GM20000 (cell line): ENCODE measurements around the gene RAB27B.
"Not testable (repeated sequence)": the region's sequence is repeated elsewhere in the genome, so short reads cannot be mapped to it uniquely, and the experiment has no call there.

Experiments used
- DNase-seq: peaks from one replicate; pipeline ENCODE4 v3.0.0; 2012; ENCODE audit warnings: low spot score
- TF ChIP-seq, protein P1 (sequence below): IDR thresholded peaks from 2 replicates; pipeline ENCODE4 v1.5.1; 2012; ENCODE audit warnings: mild to moderate bottlenecking, control low read depth; ENCODE audit errors: extremely low read depth, missing control alignments

RAB27B gene

DNA sequence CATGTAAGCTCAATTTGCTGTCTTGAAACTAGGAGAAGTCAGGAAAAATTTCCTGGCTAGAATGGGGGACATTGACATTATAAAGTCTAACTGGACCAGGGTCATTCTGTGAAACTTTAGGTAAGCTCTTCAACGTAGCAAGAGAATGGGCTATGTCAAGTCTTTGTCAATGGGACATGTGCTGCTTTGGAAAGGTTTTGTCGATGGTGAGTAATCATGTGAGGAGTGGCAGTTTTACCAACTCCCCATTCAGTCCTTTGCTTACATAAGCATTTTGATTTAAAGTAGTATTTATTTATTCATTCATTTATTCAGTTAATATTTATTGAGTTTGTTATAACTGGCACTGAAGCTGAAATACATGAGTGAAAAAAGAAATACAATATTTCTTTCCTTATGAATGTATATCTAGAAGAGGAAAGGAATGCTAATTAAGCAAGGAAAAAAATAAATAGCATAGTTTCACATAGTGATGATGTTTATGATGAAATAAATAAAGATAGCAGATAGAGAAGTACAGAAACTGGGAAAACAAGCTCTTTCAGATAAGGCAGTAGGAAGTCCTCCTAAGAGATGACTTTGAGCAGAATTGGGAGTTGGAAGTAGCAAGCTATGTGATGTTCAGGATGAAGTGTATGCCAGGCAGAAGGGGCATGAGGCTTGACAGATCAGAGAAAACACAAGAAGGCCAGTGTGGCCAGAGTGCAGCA lies 25.4 kb upstream of the RAB27B start:
- TF ChIP-seq, protein P1, sequence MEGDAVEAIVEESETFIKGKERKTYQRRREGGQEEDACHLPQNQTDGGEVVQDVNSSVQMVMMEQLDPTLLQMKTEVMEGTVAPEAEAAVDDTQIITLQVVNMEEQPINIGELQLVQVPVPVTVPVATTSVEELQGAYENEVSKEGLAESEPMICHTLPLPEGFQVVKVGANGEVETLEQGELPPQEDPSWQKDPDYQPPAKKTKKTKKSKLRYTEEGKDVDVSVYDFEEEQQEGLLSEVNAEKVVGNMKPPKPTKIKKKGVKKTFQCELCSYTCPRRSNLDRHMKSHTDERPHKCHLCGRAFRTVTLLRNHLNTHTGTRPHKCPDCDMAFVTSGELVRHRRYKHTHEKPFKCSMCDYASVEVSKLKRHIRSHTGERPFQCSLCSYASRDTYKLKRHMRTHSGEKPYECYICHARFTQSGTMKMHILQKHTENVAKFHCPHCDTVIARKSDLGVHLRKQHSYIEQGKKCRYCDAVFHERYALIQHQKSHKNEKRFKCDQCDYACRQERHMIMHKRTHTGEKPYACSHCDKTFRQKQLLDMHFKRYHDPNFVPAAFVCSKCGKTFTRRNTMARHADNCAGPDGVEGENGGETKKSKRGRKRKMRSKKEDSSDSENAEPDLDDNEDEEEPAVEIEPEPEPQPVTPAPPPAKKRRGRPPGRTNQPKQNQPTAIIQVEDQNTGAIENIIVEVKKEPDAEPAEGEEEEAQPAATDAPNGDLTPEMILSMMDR: no peak
- DNase-seq: no peak

DNA sequence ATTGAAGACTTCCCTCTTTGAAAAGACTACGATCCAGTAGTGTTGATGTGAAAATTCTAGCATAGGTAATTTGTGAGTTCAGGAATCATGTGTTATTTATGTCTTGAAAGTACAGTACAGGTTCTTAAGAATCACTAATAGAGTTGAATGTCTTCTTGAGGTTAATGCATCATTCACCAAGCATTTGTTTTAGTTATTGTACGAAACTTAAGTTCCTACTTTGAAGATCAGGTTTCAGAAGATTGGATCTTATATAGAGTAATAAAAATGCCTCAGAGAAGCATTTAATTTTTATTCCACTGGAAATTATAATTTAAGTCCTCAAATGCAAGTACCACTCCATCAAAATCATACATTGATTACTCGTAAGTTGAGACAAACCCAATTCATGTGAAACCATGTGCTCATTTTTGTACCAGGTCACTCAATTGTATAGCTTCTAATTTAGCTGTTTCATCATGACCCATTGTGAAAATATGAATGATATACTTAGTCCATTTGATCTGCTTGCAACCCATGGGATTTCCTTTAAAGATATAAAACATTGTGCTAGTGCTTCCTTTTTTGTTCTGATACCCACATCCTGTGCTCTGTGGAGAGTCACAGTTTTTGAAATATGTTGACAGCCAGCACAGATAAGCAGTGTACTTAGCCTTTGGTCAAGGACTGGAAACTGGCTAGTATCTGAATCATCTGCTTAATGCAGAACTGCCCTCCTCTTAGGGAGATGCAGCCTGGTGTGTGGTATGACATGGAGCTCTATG lies 22.5 kb upstream of the RAB27B start:
- no peak for DNase-seq
- TF ChIP-seq, protein P1: no peak

DNA sequence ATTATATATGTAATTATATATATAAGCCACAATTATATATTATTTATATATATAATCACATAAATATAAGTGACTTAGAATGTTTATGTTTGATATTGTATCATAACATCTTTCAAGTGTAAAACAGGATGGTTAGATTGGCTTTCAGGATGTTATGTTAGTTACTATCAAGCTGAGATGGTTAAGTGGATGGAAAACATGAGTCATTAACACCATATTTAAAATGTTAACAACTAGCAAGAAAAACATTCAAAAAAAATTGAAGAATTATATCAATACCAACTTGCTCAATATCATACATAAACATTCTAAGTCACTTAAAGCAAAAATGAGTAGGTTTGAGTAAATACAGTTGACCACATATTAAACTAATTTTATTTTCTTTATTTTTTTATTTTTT lies 21.8 kb upstream of the RAB27B start:
- no peak for DNase-seq
- TF ChIP-seq, protein P1: no peak

DNA sequence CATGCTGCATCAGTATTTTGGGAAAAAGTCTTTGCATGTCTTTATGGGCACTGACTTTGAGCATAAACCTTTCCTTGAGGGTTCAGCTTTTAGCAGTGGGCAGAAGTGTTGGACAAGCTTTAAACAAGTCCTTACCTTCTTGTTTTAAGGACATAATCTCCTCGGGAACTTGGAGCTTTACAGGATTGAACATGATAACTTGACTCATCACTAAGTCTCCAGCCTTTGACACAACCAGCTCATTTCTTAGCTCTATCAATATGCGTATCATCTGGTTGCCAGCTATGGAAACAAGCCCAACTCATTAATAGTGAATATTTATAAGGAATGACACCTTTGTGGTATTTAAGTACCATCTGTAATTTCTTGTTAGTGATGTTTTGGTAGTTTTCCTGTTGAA lies 21.0 kb upstream of the RAB27B start:
- DNase-seq: no peak
- TF ChIP-seq, protein P1: no peak

DNA sequence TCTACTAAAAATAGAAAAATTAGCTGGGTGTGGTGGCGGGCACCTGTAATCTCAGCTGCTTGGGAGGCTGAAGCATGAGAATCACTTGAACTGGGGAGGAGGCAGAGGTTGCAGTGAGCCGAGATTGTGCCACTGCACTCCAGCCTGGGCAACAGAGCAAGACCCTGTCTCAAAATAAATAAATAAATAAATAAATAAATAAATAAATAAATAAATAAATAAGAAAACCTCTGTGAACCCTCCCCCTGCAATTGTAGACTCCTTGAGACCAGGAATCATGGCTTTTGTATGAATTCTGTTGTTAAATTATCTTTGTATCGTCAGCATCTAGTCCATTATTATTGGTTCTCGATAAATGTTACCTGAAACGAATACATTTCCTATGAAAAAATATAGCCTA lies 17.6 kb upstream of the RAB27B start:
- not testable (repeated sequence) for DNase-seq

DNA sequence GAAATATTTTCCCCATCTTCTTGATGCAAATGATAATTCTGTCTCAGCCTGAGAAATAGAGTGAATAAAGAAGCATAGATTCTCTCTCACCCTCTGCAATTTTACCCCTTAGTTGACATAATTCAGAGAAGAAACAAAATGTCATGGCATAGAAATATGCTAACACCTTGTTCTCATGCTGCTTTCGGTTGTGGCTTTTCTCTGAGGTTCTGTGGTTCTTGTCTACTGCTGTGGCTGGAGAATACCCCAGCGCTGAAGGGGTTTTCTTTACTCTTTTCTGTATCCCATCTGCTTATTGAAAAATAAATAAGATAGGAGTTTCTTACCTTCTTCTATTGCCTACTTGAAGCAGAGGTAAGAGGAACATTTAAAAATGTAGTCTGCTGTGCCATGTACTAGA lies 15.4 kb upstream of the RAB27B start:
- DNase-seq: no peak
- TF ChIP-seq, protein P1: no peak

DNA sequence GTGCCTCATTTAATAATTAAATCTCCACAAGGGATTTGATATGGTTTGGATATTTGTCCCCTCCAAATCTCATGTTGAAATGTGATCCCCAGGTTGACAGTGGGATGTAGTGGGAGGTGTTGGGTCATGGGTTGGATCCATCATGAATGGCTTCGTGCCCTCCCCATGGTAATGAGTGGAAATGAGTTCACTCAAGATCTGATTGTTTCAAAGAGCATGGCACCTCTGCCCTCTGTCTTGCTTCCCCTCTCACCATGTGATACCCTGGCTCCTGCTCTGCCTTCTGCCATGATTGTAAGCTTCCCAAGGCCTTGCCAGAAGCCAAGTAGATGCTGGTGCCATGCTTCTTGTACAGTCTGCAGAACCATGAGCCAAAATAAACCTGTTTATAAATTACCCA lies 15.0 kb upstream of the RAB27B start:
- TF ChIP-seq, protein P1: no peak
- no peak for DNase-seq

DNA sequence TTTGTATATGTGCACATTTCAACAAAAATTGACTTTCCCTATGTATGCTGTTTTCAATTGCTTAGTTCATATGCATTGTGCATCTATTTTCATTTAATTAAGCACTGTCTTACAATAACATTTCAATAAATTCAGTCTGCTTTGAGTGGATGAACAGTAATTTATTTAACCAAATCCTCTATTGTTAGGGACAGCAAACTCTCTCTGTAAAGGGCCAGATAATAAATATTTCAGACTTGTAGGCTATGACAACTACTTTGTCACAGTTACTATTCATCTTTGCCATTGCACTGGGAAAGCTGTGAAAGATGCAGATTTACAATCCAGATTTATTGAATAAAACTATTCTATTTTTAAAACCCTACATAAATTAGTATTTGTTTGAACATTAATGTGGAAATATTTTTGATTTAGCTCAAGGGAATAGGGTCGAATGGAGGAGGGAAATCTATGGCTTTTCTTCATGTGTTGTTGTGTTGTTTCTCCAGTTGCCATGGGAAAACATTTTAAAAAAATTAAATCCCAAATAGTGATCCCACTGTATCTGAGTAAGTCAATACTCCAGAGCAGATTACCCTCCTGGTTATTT lies 14.2 kb upstream of the RAB27B start:
- DNase-seq: no peak
- TF ChIP-seq, protein P1: no peak
